Measurements from ENCODE around the gene C14orf180. TPM values are rescaled to one million over a fixed set of nuclear protein-coding genes. Genes with fewer than 3 reads are reported as not detected.

C14orf180 gene
- total RNA-seq, 3 donors from 2014 or later (not counting 1 experiment from before 2014, with no cell fraction given): not detected

DNA sequence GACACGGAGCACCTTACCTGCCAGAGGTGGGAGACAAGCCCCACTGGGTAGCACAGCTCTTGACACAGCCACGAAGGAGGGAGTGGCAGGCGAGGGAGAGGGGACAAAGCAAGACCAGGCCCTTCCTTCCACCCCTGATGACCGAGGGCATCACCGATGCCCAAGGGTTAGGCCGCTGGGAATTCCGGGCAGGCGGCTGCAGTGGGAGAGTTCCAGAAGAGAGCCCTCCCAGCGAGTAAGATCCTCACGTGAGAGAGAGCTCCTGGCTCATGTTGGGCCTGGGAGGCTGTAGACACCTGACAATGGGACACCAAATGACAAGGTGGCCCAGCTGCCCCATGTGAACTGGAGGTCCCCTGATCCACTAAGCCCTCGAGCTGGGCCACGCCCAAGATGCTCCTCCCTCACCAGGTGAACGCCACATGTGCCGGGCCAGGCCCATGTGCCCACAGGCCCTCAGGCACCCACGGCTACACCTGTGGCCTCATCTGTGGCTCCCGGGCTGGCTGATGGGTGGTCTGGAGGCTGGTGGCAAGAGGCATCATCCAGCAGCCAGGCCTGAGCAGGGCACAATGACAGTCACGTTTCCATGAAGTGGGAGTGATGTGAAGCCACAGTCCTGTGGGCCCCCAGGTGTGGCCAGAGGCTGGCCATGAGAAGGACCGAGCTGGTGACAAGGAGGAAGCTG, 32.1 kb upstream of the C14orf180 start:
- H3K36me3 Mint-ChIP-seq: no peaks in the 10 kb centered on the region
- no peak overlapping the region for H3K27ac Mint-ChIP-seq
- Histone ChIP-seq H3K4me1 (ENCODE audit: control insufficient read depth, insufficient read depth, low read length) (no peaks in the 10 kb centered on the region), H3K9me3 (ENCODE audit: control insufficient read depth, insufficient read depth, low read length) (no peaks in the 10 kb centered on the region), H3K27me3 (ENCODE audit: control insufficient read depth, insufficient read depth, low read length) (no peaks in the 10 kb centered on the region), H3K27ac (ENCODE audit: low read length) (no peak overlapping the region), H3K4me3 (ENCODE audit: low read length) (no peak overlapping the region), H3K36me3 (ENCODE audit: control insufficient read depth, insufficient read depth, low read length) (no peaks in the 10 kb centered on the region)
- no peak overlapping the region for H3K4me3 Mint-ChIP-seq
- no peaks in the 10 kb centered on the region for H3K4me1 Mint-ChIP-seq
- ATAC-seq (no peak), DNase-seq (no peak)
- H3K9me3 Mint-ChIP-seq: no peaks in the 10 kb centered on the region
- peaks cover 17 to 19% of the 10 kb centered on the region in 2 donors for H3K27me3 Mint-ChIP-seq (ENCODE audit: low read depth in 2 of 2)
- intact Hi-C loops (cut with micrococcal nuclease): no loop called here
- 82% methylated on average over 18 of the region's 18 CpGs for WGBS (ENCODE audit: insufficient coverage)
- TF ChIP-seq, protein P1, sequence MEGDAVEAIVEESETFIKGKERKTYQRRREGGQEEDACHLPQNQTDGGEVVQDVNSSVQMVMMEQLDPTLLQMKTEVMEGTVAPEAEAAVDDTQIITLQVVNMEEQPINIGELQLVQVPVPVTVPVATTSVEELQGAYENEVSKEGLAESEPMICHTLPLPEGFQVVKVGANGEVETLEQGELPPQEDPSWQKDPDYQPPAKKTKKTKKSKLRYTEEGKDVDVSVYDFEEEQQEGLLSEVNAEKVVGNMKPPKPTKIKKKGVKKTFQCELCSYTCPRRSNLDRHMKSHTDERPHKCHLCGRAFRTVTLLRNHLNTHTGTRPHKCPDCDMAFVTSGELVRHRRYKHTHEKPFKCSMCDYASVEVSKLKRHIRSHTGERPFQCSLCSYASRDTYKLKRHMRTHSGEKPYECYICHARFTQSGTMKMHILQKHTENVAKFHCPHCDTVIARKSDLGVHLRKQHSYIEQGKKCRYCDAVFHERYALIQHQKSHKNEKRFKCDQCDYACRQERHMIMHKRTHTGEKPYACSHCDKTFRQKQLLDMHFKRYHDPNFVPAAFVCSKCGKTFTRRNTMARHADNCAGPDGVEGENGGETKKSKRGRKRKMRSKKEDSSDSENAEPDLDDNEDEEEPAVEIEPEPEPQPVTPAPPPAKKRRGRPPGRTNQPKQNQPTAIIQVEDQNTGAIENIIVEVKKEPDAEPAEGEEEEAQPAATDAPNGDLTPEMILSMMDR (IDR thresholded peaks at IDR 0.05): no peak

DNA sequence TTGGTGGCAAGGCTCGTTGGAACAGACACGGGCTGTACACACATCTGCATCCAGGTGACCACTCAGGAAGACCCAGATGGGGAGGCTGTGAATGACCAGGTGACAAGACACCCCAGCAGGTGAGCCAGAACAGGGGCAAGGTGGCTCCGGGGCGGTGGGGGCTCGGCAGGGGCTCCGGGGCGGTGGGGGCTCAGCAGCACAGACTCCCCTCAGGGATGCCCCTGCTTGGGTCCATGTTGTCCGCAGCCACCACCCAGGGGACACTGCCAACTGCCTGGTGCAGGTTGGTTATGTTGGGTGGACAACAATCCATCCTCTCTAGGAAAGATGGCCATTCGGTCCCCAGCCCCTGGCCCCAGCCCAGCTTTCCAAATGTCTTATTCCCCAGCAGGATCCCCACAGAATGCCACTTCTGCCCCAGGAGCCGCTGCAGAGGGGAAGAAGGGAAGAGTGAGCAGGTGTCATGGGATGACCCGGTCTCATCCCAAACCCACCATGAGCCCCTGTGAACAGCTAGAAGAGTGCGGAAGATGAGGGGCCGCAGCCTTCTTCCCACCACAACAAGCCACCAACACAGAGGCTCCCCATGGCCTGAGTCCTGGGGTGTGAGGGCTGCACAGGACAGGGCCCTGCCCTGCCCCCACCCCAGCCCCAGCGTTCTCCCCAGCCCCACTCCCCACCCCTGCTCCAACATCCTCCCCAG, 31.4 kb upstream of the C14orf180 start:
- 81% methylated on average over 10 of the region's 14 CpGs for WGBS (ENCODE audit: insufficient coverage)
- Histone ChIP-seq H3K36me3 (ENCODE audit: control insufficient read depth, insufficient read depth, low read length) (no peaks in the 10 kb centered on the region), H3K27ac (ENCODE audit: low read length) (no peak overlapping the region), H3K4me3 (ENCODE audit: low read length) (no peak overlapping the region), H3K4me1 (ENCODE audit: control insufficient read depth, insufficient read depth, low read length) (no peaks in the 10 kb centered on the region), H3K27me3 (ENCODE audit: control insufficient read depth, insufficient read depth, low read length) (no peaks in the 10 kb centered on the region), H3K9me3 (ENCODE audit: control insufficient read depth, insufficient read depth, low read length) (no peaks in the 10 kb centered on the region)
- ATAC-seq (no peak), DNase-seq (no peak)
- no peaks in the 10 kb centered on the region for H3K36me3 Mint-ChIP-seq
- no peaks in the 10 kb centered on the region for H3K9me3 Mint-ChIP-seq
- no peaks in the 10 kb centered on the region for H3K4me1 Mint-ChIP-seq
- intact Hi-C loops (cut with micrococcal nuclease): no loop called here
- no peak overlapping the region for H3K4me3 Mint-ChIP-seq
- H3K27ac Mint-ChIP-seq: no peak overlapping the region
- TF ChIP-seq, protein P1 (IDR thresholded peaks at IDR 0.05): no peak
- peaks cover 14% of the 10 kb centered on the region in 2 donors for H3K27me3 Mint-ChIP-seq (ENCODE audit: low read depth in 2 of 2)

DNA sequence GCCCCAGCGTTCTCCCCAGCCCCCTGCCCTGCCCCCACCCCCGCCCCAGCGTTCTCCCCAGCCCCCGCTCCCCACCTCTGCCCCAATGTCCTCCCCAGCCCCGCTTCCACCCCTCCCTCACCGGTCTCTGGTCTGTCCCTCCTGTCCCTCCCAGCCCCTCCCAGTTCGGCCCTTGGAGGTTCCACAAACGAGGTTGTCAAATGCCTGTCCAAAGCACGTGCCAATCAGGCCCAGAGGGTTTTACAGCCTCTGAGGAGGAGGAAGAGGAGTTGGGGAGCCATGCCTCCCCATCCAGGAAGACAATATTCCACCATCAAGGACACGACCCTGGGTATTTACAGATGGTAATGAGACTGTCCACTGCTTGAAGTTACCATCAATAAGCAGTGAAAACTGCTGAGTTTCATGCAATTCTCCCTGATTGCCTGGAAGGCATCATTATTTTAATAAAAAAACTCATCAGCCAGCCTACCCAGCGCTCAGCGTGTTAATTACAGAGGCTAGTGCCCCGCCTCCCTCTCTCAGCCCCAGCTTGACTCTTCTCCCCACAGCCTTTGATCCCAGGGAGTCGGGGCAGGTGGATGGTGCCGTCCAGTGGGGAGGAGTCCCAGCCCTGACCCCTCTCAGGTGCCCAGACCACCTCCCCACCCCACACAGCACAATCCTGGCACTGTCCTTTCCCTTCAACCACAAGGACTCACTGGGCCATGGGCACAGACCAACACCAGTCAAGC, 30.6 kb upstream of the C14orf180 start:
- Histone ChIP-seq H3K27me3 (ENCODE audit: control insufficient read depth, insufficient read depth, low read length) (no peaks in the 10 kb centered on the region), H3K4me3 (ENCODE audit: low read length) (no peak overlapping the region), H3K27ac (ENCODE audit: low read length) (no peak overlapping the region), H3K4me1 (ENCODE audit: control insufficient read depth, insufficient read depth, low read length) (no peaks in the 10 kb centered on the region), H3K36me3 (ENCODE audit: control insufficient read depth, insufficient read depth, low read length) (no peaks in the 10 kb centered on the region), H3K9me3 (ENCODE audit: control insufficient read depth, insufficient read depth, low read length) (no peaks in the 10 kb centered on the region)
- H3K36me3 Mint-ChIP-seq: no peaks in the 10 kb centered on the region
- peaks cover 6% of the 10 kb centered on the region in 2 donors for H3K27me3 Mint-ChIP-seq (ENCODE audit: low read depth in 2 of 2)
- intact Hi-C loops (cut with micrococcal nuclease): no loop called here
- H3K27ac Mint-ChIP-seq: no peak overlapping the region
- 43% methylated on average over 10 of the region's 15 CpGs for WGBS (ENCODE audit: insufficient coverage)
- ATAC-seq: no peak
- H3K9me3 Mint-ChIP-seq: no peaks in the 10 kb centered on the region
- no peaks in the 10 kb centered on the region for H3K4me1 Mint-ChIP-seq
- H3K4me3 Mint-ChIP-seq: no peak overlapping the region
- peak in 1 of 2 donors; percentile 2 for DNase-seq
- TF ChIP-seq, protein P1 (IDR thresholded peaks at IDR 0.05): no peak
